ENCODE results near the gene ORAI3.

DNA sequence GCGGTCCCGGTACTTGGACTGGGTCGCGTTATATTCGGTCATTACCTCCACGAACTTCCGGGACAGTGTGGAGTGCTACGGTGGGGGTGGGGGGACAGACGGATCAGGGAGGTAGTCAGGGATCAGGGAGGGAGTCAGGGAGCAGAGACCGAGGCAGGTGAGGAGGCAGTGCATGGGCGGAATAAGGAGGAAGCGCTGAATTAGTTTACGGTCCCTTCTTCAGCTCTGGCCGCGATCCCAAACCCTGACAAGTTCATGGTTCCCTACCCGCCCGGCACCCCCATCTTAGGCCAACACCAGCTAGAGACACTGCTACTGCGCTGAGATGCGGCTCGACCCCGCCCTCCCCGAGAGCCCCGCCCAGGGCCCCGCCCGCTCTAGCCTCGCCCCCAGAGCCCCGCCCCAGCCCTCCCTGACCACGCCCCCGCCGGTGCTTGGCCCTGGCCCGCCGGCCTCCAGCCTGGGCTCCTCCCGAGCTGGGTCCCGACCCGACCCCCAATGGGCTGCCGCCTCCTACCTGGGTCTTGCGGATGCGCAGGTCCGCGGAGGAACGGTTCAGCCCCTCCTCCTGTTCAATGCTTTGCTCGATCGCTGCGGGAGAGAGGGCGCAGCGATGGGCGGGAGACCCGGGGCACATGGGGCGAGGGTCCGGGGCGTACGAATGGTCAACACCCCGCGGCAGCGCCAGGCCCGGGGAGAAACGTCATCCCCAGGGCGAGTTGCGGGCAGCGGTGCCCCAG lies 48.3 kb downstream of the ORAI3 start:
- TF ChIP-seq, protein P1, sequence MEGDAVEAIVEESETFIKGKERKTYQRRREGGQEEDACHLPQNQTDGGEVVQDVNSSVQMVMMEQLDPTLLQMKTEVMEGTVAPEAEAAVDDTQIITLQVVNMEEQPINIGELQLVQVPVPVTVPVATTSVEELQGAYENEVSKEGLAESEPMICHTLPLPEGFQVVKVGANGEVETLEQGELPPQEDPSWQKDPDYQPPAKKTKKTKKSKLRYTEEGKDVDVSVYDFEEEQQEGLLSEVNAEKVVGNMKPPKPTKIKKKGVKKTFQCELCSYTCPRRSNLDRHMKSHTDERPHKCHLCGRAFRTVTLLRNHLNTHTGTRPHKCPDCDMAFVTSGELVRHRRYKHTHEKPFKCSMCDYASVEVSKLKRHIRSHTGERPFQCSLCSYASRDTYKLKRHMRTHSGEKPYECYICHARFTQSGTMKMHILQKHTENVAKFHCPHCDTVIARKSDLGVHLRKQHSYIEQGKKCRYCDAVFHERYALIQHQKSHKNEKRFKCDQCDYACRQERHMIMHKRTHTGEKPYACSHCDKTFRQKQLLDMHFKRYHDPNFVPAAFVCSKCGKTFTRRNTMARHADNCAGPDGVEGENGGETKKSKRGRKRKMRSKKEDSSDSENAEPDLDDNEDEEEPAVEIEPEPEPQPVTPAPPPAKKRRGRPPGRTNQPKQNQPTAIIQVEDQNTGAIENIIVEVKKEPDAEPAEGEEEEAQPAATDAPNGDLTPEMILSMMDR (IDR thresholded peaks at IDR 0.05): no peak
- TF ChIP-seq POLR2AphosphoS5 (IDR thresholded peaks at IDR 0.05): no peak
- no peak for TF ChIP-seq EP300 (IDR thresholded peaks at IDR 0.05)
